H9 (cell line): Measurements from ENCODE around the gene UNC80. TPM values are rescaled to one million over a fixed set of nuclear protein-coding genes. Genes with fewer than 3 reads are reported as not detected.

ENCODE experiments used
- DNase-seq: peaks from one replicate; pipeline ENCODE4 v3.0.0-alpha.2; 2017
- H2AFZ ChIP-seq: one replicate; pipeline ENCODE4 v1.6.1; 2013; ENCODE audit warnings: mild to moderate bottlenecking, low read length, control low read depth, moderate library complexity
- H2AK5ac ChIP-seq: 2 replicates; pipeline ENCODE4 v1.6.1; 2013; ENCODE audit warnings: low read length, control low read depth, mixed read lengths; ENCODE audit not compliant: insufficient read length
- H2BK120ac ChIP-seq: one replicate; pipeline ENCODE4 v1.6.1; 2013; ENCODE audit warnings: low read depth, mild to moderate bottlenecking, low read length, control low read depth, inconsistent platforms; ENCODE audit not compliant: poor library complexity, severe bottlenecking
- H2BK12ac ChIP-seq: 2 replicates; pipeline ENCODE4 v1.6.1; 2013; ENCODE audit warnings: low read length, control low read depth, mixed read lengths, low read depth; ENCODE audit not compliant: insufficient read length
- H2BK15ac ChIP-seq: 2 replicates; pipeline ENCODE4 v1.6.1; 2013; ENCODE audit warnings: low read depth, low read length, control low read depth
- H2BK20ac ChIP-seq: one replicate; pipeline ENCODE4 v1.6.1; 2013; ENCODE audit warnings: low read depth, mild to moderate bottlenecking, low read length, control low read depth, inconsistent platforms; ENCODE audit not compliant: poor library complexity, severe bottlenecking
- H2BK5ac ChIP-seq: 2 replicates; pipeline ENCODE4 v1.6.1; 2013; ENCODE audit warnings: low read length, control low read depth, mixed read lengths; ENCODE audit not compliant: insufficient read length
- H3K14ac ChIP-seq: 2 replicates; pipeline ENCODE4 v1.6.1; 2013; ENCODE audit warnings: low read length, control low read depth; ENCODE audit not compliant: insufficient read depth
- H3K18ac ChIP-seq: 2 replicates; pipeline ENCODE4 v1.6.1; 2013; ENCODE audit warnings: low read depth, mild to moderate bottlenecking, mixed read lengths, low read length, control low read depth; ENCODE audit not compliant: insufficient read length
- H3K23ac ChIP-seq: 2 replicates; pipeline ENCODE4 v1.6.1; 2013; ENCODE audit warnings: low read length, control low read depth, mixed read lengths, low read depth; ENCODE audit not compliant: insufficient read length
- H3K23me2 ChIP-seq: 2 replicates; pipeline ENCODE4 v1.6.1; 2013; ENCODE audit warnings: low read depth, mild to moderate bottlenecking, mixed read lengths, low read length, control low read depth; ENCODE audit not compliant: insufficient read length, poor library complexity, severe bottlenecking
- H3K27ac ChIP-seq: 2 replicates; pipeline ENCODE4 v1.5.1; 2013; ENCODE audit warnings: low read length, control low read depth, mixed read lengths, low read depth; ENCODE audit not compliant: insufficient read length
- H3K27me3 ChIP-seq: 2 replicates; pipeline ENCODE4 v1.6.1; 2013; ENCODE audit warnings: low read length, control low read depth, inconsistent platforms; ENCODE audit not compliant: insufficient read depth
- H3K4ac ChIP-seq: 2 replicates; pipeline ENCODE4 v1.6.1; 2013; ENCODE audit warnings: low read depth, mild to moderate bottlenecking, control low read depth, inconsistent platforms, low read length, moderate library complexity
- H3K4me1 ChIP-seq: 2 replicates; pipeline ENCODE4 v1.6.1; 2013; ENCODE audit warnings: low read length, control low read depth, inconsistent platforms; ENCODE audit not compliant: insufficient read depth
- H3K4me2 ChIP-seq: 2 replicates; pipeline ENCODE4 v1.6.1; 2013; ENCODE audit warnings: low read length, control low read depth, mixed read lengths; ENCODE audit not compliant: insufficient read length, insufficient read depth
- H3K56ac ChIP-seq: 2 replicates; pipeline ENCODE4 v1.6.1; 2013; ENCODE audit warnings: low read depth, mild to moderate bottlenecking, mixed read lengths, low read length, control low read depth; ENCODE audit not compliant: insufficient read length
- H3K79me1 ChIP-seq: 2 replicates; pipeline ENCODE4 v1.6.1; 2013; ENCODE audit warnings: low read depth, mild to moderate bottlenecking, moderate library complexity, low read length, control low read depth, inconsistent platforms; ENCODE audit not compliant: insufficient read depth, poor library complexity, severe bottlenecking
- H3K79me2 ChIP-seq: 2 replicates; pipeline ENCODE4 v1.6.1; 2013; ENCODE audit warnings: low read length, control low read depth, inconsistent platforms; ENCODE audit not compliant: insufficient read depth
- H3K9ac ChIP-seq: 2 replicates; pipeline ENCODE4 v1.6.1; 2013; ENCODE audit warnings: low read length, control low read depth, mixed read lengths; ENCODE audit not compliant: insufficient read length; ENCODE audit errors: extremely low read depth
- H3K9me3 ChIP-seq: one replicate; pipeline ENCODE4 v1.6.1; 2013; ENCODE audit warnings: low read depth, low read length, inconsistent platforms; ENCODE audit not compliant: control insufficient read depth
- H3T11ph ChIP-seq: one replicate; pipeline ENCODE4 v1.6.1; 2013; ENCODE audit warnings: mild to moderate bottlenecking, low read length, control low read depth, inconsistent platforms
- H4K20me1 ChIP-seq: one replicate; pipeline ENCODE4 v1.6.1; 2013; ENCODE audit not compliant: control insufficient read depth, insufficient read length, insufficient read depth
- H4K5ac ChIP-seq: 2 replicates; pipeline ENCODE4 v1.6.1; 2013; ENCODE audit warnings: low read depth, mild to moderate bottlenecking, mixed read lengths, low read length, control low read depth; ENCODE audit not compliant: insufficient read length
- H4K8ac ChIP-seq: replicated peaks from 2 replicates; pipeline ENCODE4 v1.6.1; 2013; ENCODE audit warnings: low read length, control low read depth, mixed read lengths, low read depth; ENCODE audit not compliant: insufficient read length
- H4K91ac ChIP-seq: 2 replicates; pipeline ENCODE4 v1.6.1; 2013; ENCODE audit warnings: low read depth, mild to moderate bottlenecking, moderate library complexity, mixed read lengths, low read length, control low read depth; ENCODE audit not compliant: insufficient read length
- H3K27ac Mint-ChIP-seq, 3 experiments: 2 replicates in 2 of 3; 3 replicates in 1 of 3; pipeline ENCODE4 v1.8.0; 2020 to 2021; ENCODE audit warnings: mixed read lengths in 3 of 3, mild to moderate bottlenecking in 1 of 3, moderate library complexity in 1 of 3
- H3K27me3 Mint-ChIP-seq: 2 replicates; pipeline ENCODE4 v1.8.0; 2021; ENCODE audit warnings: low read depth, mild to moderate bottlenecking, moderate library complexity, mixed read lengths
- H3K36me3 Mint-ChIP-seq, 3 experiments: 2 replicates in 2 of 3; 3 replicates in 1 of 3; pipeline ENCODE4 v1.8.0; 2020 to 2021; ENCODE audit warnings: low read depth in 3 of 3, mixed read lengths in 3 of 3; ENCODE audit not compliant: insufficient read depth in 1 of 3
- H3K4me1 Mint-ChIP-seq, 2 experiments: 2 replicates each; pipeline ENCODE4 v1.8.0; 2020; ENCODE audit warnings: mixed read lengths in 2 of 2
- H3K4me3 Mint-ChIP-seq, 2 experiments: 2 replicates in 1 of 2; 3 replicates in 1 of 2; pipeline ENCODE4 v1.8.0; 2020 to 2021; ENCODE audit warnings: mild to moderate bottlenecking in 2 of 2, mixed read lengths in 2 of 2, moderate library complexity in 1 of 2
- H3K9me3 Mint-ChIP-seq, 2 experiments: 2 replicates in 1 of 2; 3 replicates in 1 of 2; pipeline ENCODE4 v1.8.0; 2020; ENCODE audit warnings: mild to moderate bottlenecking in 2 of 2, mixed read lengths in 2 of 2, moderate library complexity in 1 of 2
- CTCF ChIP-seq: fragments of 200-600 bp; sonication (generic); conservative IDR thresholded peaks from 3 replicates; pipeline ENCODE4 v1.8.0; 2021; ENCODE audit warnings: antibody characterized with exemption, mild to moderate bottlenecking
- WGBS: extraction: QIAGEN DNeasy Blood & Tissue Kit; methylation state at CpG from one replicate; pipeline ENCODE4 v1.1.7; 2013; ENCODE audit warnings: missing lambda C conversion rate, low lambda C conversion rate, mixed read lengths; ENCODE audit not compliant: insufficient read length; ENCODE audit errors: extremely low coverage; 5-methylcytosine and 5-hydroxymethylcytosine counted together
- total RNA-seq: library from RNA; stranded (reverse); gene quantifications from 2 replicates; pipeline ENCODE4 v1.2.1, GENCODE V29; 2021

UNC80 gene
- total RNA-seq, 1 experiment from 2014 or later, result 0.52 TPM

GRCh38 chr2:210004881-210005280 lies 233.2 kb downstream of the UNC80 start:
- Histone ChIP-seq H3K4me1 (no peaks in the 10 kb centered on the region), H2BK120ac (no peak overlapping the region), H3K79me1 (peaks cover 10% of the 10 kb centered on the region), H4K20me1 (no peaks in the 10 kb centered on the region), H2AK5ac (no peak overlapping the region), H4K91ac (no peak overlapping the region), H2AFZ (no peak overlapping the region), H3K56ac (no peak overlapping the region), H3K23me2 (peaks cover 9% of the 10 kb centered on the region), H2BK12ac (no peak overlapping the region), H3K18ac (no peak overlapping the region), H3T11ph (no peak overlapping the region), H3K79me2 (peaks cover 40% of the 10 kb centered on the region; the same call in 1 of the 2 replicates), H4K8ac (no peak overlapping the region), H3K23ac (no peak overlapping the region), H4K5ac (no peak overlapping the region), H3K27ac (no peak overlapping the region), H3K9ac (no peak overlapping the region), H3K4me2 (no peak overlapping the region), H2BK15ac (no peak overlapping the region), H3K14ac (no peak overlapping the region), H3K4ac (no peak overlapping the region), H3K9me3 (no peaks in the 10 kb centered on the region), H2BK5ac (no peak overlapping the region), H2BK20ac (no peak overlapping the region), H3K27me3 (no peaks in the 10 kb centered on the region)
- WGBS, result no CpG with 5 or more reads among the region's 2 CpGs
- no peak for TF ChIP-seq CTCF
- Mint-ChIP-seq H3K4me1 (peaks cover 18 to 19% of the 10 kb centered on the region in 2 experiments), H3K9me3 (no peaks in the 10 kb centered on the region), H3K36me3 (peaks cover 4 to 21% (median 19%) of the 10 kb centered on the region in 3 experiments; a peak in 5 of 7 replicates), H3K4me3 (peak overlapping the region in 1 of 2 experiments; percentile 17; a peak in 1 of 5 replicates), H3K27ac (no peak overlapping the region), H3K27me3 (peaks cover 1% of the 10 kb centered on the region; the same call in 1 of the 2 replicates)
- no peak for DNase-seq
